ENCODE data around the gene MSL1.

MSL1 gene

DNA sequence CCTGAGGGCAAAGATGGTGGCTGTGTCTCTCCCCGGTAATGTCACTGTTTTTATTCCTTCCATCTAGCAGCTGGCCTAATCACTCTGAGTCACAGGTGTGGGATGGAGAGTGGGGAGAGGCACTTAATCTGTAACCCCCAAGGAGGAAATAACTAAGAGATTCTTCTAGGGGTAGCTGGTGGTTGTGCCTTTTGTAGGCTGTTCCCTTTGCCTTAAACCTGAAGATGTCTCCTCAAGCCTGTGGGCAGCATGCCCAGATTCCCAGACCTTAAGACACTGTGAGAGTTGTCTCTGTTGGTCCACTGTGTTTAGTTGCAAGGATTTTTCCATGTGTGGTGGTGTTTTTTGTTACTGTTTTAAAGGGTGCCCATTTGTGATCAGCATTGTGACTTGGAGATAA is 50.0 kb downstream of the MSL1 start:
- DNase-seq = no peak

DNA sequence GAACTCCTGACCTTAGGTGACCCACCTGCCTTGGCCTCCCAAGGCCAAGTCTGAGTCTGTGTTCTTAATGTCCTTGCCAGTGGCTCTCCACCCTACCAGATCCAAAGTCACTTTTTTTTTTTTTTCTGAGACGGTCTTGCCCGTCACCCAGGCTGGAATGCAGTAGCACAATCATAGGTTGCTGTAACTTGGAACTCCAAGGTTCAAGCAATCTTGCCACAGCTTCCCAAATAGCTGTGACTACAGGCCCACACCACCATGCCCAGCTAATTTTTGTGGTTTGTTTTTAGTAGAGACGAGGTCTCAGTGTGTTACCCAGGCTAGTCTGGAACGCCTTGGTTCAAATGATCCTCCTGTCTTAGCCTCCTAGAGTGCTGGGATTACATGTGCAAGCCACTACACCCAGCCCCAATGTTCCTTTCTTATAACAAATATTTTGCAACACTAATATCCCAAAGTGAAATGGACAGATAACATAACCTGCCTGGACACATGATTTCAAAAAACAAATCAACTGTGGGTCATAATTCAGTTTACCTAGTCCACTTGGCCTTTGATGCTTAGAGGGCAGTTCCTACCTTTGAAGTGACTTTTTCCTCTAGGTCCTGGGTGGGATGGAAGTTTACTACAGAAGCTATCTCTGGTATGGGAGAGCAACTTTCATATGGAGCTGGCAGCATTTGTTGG is 51.5 kb downstream of the MSL1 start:
- DNase-seq = no peak

DNA sequence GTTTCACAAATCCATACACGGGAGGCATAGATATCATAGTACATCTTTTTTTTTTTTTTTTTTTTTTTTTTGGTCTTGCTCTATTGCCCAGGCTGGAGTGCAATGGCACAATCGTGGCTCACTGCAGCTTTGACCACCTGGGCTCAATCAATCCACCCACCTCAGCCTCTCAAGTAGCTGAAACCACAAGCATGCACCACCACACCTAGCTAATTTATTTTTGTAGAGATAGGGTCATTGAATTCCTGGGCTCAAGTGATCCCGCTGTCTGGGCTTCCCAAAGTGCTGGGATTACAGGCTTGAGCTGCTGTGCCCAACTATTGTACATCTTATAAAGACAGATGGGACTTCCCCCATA is 52.0 kb downstream of the MSL1 start:
- no peak for DNase-seq

- no peak for DNase-seq
Observed at GRCh38 chr17:40174514-40174913, 52.7 kb downstream of the MSL1 start.

DNA sequence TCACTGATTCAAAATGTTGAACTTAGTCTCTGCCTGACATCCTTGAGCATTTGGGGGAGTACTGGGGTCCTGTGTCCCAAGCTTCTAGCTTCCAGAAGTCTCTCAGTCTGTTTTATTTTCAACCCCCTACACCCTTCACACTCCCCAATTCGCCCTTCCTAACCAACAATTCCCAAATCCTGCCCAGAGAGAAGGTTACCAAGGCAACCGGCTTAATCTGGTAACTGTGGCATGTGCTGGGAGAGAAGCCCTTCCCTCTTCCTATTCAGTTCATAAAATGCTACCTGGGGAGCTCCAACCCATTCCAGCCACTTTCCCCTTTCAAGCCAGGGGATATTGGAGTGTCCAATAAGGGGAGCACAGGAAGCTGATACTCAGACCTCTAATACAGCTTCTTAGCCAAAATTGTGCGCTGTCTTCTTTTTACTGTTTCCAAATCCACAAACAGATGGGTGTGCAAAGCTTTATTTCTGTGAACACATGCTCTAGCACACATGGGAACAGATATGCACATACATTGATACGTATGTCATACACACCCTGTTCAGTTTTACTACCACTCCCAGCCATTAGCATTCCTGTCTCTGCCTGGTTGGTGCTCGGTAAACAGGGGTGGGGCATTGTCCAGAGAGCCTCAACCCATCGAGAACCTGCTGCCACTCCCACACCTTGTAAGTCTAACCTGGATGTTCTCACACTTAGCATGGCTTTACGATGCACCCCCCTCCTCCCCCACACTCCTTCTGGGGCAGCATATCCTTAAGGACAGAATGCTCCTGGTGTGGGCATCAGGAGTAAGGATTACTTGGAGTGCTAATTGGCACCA is 54.4 kb downstream of the MSL1 start:
- DNase-seq = peak in 2 of 56 donors; percentile 24

GRCh38 chr17:40176754-40177110 is 55.0 kb downstream of the MSL1 start:
- no peak for DNase-seq

- peak in 36 of 56 donors; percentile 13 to 59 (median 38) for DNase-seq
Observed at GRCh38 chr17:40177275-40177874, 55.6 kb downstream of the MSL1 start, which contains the start of gene RAPGEFL1. Gene RAPGEFL1 (plus strand): TSS chr17:40177470. CDS start chr17:40177862, 392 bp downstream.

DNA sequence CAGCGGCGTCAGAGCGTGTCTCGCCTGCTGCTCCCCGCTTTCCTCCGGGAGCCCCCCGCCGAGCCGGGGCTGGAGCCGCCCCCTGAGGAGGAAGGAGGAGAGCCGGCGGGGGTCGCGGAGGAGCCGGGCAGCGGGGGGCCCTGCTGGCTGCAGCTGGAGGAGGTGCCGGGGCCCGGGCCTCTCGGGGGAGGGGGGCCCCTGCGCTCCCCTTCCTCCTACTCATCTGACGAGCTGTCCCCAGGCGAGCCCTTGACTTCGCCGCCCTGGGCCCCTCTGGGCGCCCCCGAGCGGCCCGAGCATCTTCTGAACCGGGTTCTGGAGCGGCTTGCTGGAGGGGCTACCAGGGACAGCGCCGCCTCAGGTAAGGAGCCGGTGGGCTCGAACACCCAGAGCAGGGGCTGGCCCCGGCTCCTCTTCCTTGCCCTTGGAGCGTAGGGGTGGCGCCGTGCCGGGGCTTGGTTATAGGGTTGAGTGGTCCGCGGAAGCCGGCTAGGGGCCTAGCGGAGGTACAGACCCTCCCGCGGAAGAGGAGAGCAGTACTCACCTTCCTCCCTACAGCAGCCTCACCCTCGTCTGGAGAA is 56.3 kb downstream of the MSL1 start:
- DNase-seq = no peak

GRCh38 chr17:40178660-40179059 is 56.9 kb downstream of the MSL1 start:
- no peak for DNase-seq

DNA sequence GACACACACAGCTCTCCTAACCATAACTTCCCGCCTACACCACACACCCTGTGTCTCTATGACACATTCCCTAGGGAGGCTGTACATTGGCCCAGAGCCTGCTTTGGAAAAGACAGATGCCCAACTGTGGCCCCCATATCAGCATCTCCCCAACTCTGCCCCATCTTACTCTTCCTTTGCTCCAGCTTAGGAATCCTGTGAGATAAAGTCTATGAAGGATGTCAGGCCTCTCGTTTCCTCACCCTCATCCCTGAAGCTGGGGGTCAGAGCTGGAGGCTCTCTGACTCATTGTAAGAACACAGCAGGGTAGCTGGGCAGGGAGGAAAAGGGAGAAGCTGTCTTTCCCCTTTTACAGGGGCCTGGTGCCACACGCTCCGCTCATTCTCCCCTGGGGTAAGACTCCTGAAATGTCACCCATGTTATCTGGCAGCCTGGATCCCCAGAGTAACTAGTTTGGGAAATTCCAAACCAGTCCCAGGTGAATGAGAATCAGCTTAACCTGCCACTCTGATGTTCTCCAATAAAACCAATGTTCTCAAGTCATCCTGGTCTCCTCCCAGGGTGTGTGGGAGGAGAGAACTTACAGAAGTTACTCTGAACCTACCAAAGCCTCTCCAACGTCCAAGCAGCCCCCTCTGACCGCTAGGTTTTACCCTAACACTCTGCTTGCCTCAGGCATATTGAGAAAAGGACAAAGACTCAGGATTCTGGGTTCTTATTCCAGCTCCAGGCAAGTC is 58.3 kb downstream of the MSL1 start:
- no peak for DNase-seq

DNA sequence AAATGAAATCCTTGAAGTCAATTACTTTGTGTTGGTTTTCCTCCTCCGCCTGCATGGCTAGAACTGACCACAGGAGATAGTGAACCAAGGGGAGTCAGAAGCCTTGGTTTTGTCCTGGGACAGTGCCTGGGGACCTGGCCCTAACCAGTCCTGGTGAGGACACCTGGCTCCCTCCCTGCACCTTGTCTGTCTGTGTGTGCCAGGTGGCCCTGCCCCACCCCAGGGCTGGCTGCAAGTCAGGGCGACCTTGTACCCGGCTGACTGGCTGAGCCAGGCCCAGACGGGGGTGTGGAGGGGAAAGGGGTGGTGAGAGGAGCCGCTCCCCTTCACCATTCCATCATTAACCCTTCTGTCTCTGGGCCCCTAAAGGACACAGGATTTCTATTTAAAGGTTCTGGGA is 58.9 kb downstream of the MSL1 start:
- no peak for DNase-seq

GRCh38 chr17:40181205-40181604 is 59.4 kb downstream of the MSL1 start:
- no peak for DNase-seq

DNA sequence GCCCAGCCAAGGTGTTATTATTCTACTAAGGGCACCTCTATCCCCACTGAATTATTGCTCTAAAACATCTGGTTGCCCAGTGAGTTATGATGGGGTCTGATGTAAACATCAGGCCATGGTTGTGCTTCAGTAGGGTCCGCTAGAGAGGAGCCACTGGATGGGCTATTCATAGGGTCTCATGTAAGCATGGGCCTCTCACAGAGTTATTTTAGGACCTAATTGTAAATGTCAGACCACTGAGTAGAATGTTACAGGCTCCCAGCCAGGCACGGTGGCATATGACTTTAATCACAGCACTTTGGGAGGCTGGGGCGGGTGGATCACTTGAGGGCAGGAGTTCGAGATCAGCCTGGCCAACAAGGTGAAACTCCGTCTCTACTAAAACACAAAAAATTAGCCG is 60.8 kb downstream of the MSL1 start:
- no peak for DNase-seq
